Endodermal cell (in vitro differentiated cells): Measurements from ENCODE around the gene TMPRSS9. TPM values are rescaled to one million over a fixed set of nuclear protein-coding genes. Genes with fewer than 3 reads are reported as not detected.

Source experiments
- DNase-seq: peaks from one replicate; pipeline ENCODE4 v3.0.0-alpha.2; 2017
- H3K27ac ChIP-seq: 2 replicates; pipeline ENCODE4 v1.5.1; 2013; ENCODE audit warnings: mild to moderate bottlenecking, low read depth, low read length, moderate library complexity
- H3K27me3 ChIP-seq: 2 replicates; pipeline ENCODE4 v1.6.1; 2013; ENCODE audit warnings: mild to moderate bottlenecking, low read length, moderate library complexity; ENCODE audit not compliant: insufficient read depth, control insufficient read depth, poor library complexity, severe bottlenecking
- H3K36me3 ChIP-seq: 2 replicates; pipeline ENCODE4 v1.7.0; 2013; ENCODE audit warnings: mild to moderate bottlenecking, low read length, moderate library complexity; ENCODE audit not compliant: control insufficient read depth, insufficient read depth
- H3K4me1 ChIP-seq: one replicate; pipeline ENCODE4 v1.7.0; 2013; ENCODE audit warnings: low read length; ENCODE audit not compliant: control insufficient read depth, insufficient read depth
- H3K4me3 ChIP-seq: 2 replicates; pipeline ENCODE4 v1.5.1; 2013; ENCODE audit warnings: mild to moderate bottlenecking, low read length, moderate library complexity
- H3K9ac ChIP-seq: 2 replicates; pipeline ENCODE4 v1.6.1; 2013; ENCODE audit warnings: mild to moderate bottlenecking, low read length, moderate library complexity; ENCODE audit not compliant: poor library complexity, severe bottlenecking; ENCODE audit errors: extremely low read depth
- H3K9me3 ChIP-seq: 2 replicates; pipeline ENCODE4 v1.6.1; 2013; ENCODE audit warnings: mild to moderate bottlenecking, low read length, moderate library complexity; ENCODE audit not compliant: control insufficient read depth
- H3K27ac Mint-ChIP-seq: 2 replicates; pipeline ENCODE4 v1.8.0; 2020; ENCODE audit warnings: mixed read lengths
- H3K27me3 Mint-ChIP-seq: 2 replicates; pipeline ENCODE4 v1.8.0; 2021; ENCODE audit warnings: mild to moderate bottlenecking, mixed read lengths; ENCODE audit not compliant: insufficient read depth
- H3K36me3 Mint-ChIP-seq: 2 replicates; pipeline ENCODE4 v1.8.0; 2020; ENCODE audit warnings: low read depth, mixed read lengths
- H3K4me1 Mint-ChIP-seq: 2 replicates; pipeline ENCODE4 v1.8.0; 2020; ENCODE audit warnings: mixed read lengths
- H3K4me3 Mint-ChIP-seq: 2 replicates; pipeline ENCODE4 v1.8.0; 2020; ENCODE audit warnings: mild to moderate bottlenecking, moderate library complexity, mixed read lengths
- H3K9me3 Mint-ChIP-seq: 2 replicates; pipeline ENCODE4 v1.8.0; 2020; ENCODE audit warnings: mild to moderate bottlenecking, mixed read lengths
- CTCF ChIP-seq: fragments of 200-600 bp; sonication (generic); conservative IDR thresholded peaks from 2 replicates; pipeline ENCODE4 v1.5.0; 2021; ENCODE audit warnings: antibody characterized with exemption, mild to moderate bottlenecking
- WGBS, 2 experiments: methylation state at CpG; one replicate each; pipeline versions ENCODE4 v1.1.5 to v1.1.7; 2013; ENCODE audit warnings: missing lambda C conversion rate in 2 of 2, mixed read lengths in 1 of 2; ENCODE audit not compliant: insufficient coverage in 1 of 2, insufficient read length in 1 of 2; 5-methylcytosine and 5-hydroxymethylcytosine counted together
- total RNA-seq, 2 donors: library from RNA; stranded (reverse); fragmentation: NEBNext Ultra II Directional in 1 of 2; extraction: Animal tissue kit (Norgen Biotek cat#: 25700) in 1 of 2; gene quantifications; 2 replicates in 1 of 2; 3 replicates in 1 of 2; pipeline ENCODE4 v1.2.1, GENCODE V29; 2021

Gene TMPRSS9
- total RNA-seq, 2 donors from 2014 or later: 0.73 to 1.2 TPM

GRCh38 chr19:2360833-2361232, 768 bp downstream of the TMPRSS9 start:
- H3K9me3 Mint-ChIP-seq: no peaks in the 10 kb centered on the region
- H3K36me3 Mint-ChIP-seq: no peaks in the 10 kb centered on the region
- H3K4me3 Mint-ChIP-seq: no peak overlapping the region
- Histone ChIP-seq H3K36me3 (no peaks in the 10 kb centered on the region), H3K27me3 (peaks cover 24% of the 10 kb centered on the region), H3K27ac (no peak overlapping the region), H3K9ac (no peak overlapping the region), H3K4me3 (no peak overlapping the region), H3K4me1 (no peaks in the 10 kb centered on the region), H3K9me3 (no peaks in the 10 kb centered on the region)
- WGBS, 2 experiments: 80 to 90% methylated on average over 1 to 9 of the region's 11 CpGs
- peaks cover 15% of the 10 kb centered on the region for H3K27me3 Mint-ChIP-seq
- no peak for TF ChIP-seq CTCF
- H3K4me1 Mint-ChIP-seq: no peaks in the 10 kb centered on the region
- H3K27ac Mint-ChIP-seq: no peak overlapping the region
- DNase-seq: no peak

DNA sequence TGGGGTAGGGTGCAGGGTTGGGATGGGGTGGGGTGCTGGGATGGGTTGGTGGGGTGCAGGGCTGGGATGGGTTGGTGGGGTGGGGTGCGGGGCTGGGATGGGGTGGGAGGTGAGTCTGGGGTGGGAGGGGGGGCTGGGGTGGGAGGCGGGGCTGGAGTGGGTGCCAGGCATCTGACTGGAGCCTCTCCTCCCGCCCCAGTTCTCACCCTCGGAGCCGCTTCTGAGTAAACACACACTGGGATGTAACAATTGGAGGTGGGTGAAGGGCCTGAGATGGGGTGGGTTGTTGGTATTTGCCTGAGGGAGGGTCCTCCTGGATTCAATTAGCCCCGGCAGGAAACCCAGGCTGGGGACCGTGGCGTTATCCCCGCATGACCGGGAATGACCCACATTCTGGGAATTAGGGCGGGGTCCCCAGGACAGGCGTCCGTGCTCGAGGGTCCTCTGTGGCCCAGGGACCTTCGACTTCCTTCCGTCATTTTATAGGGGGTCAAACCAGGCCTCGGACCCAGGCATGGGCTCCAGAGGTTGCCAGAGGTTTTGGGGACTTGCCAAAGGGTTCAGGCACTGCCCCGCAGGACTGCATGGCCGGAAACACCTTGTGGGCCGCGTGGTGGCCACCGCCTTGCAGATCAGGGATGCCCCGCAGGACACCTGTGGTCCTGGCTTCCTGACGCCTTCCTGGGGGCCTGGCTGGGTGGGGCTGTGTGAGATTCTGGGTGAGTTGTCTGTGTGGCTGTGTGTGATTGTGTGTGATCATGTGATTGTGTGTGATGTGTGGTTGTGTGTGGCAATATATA, 1.4 kb downstream of the TMPRSS9 start:
- TF ChIP-seq CTCF: no peak

GRCh38 chr19:2362046-2362969, 2.2 kb downstream of the TMPRSS9 start:
- H3K36me3 Mint-ChIP-seq: no peaks in the 10 kb centered on the region
- H3K27me3 ChIP-seq: peaks cover 24% of the 10 kb centered on the region
- H3K27ac Mint-ChIP-seq: no peak overlapping the region
- DNase-seq: no peak
- H3K9ac ChIP-seq: no peak overlapping the region
- no peaks in the 10 kb centered on the region for H3K4me1 ChIP-seq
- H3K27ac ChIP-seq: no peak overlapping the region
- WGBS, 2 experiments: 93 to 99% methylated on average over 10 to 11 of the region's 11 CpGs
- no peaks in the 10 kb centered on the region for H3K36me3 ChIP-seq
- TF ChIP-seq CTCF: no peak
- peaks cover 15% of the 10 kb centered on the region for H3K27me3 Mint-ChIP-seq
- H3K4me3 ChIP-seq: no peak overlapping the region
- H3K9me3 Mint-ChIP-seq: no peaks in the 10 kb centered on the region
- H3K4me1 Mint-ChIP-seq: no peaks in the 10 kb centered on the region
- no peak overlapping the region for H3K4me3 Mint-ChIP-seq
- H3K9me3 ChIP-seq: no peaks in the 10 kb centered on the region

More for the DNA sequence above, 1.4 kb downstream of the TMPRSS9 start:
- Mint-ChIP-seq H3K27ac (no peak overlapping the region), H3K27me3 (peaks cover 15% of the 10 kb centered on the region), H3K9me3 (no peaks in the 10 kb centered on the region), H3K4me1 (no peaks in the 10 kb centered on the region), H3K36me3 (no peaks in the 10 kb centered on the region), H3K4me3 (no peak overlapping the region)
- DNase-seq: no peak
- no peaks in the 10 kb centered on the region for H3K9me3 ChIP-seq
- no peak overlapping the region for H3K4me3 ChIP-seq
- 73 to 84% methylated on average over 15 to 22 of the region's 24 CpGs for WGBS, 2 experiments
- peaks cover 24% of the 10 kb centered on the region for H3K27me3 ChIP-seq
- no peaks in the 10 kb centered on the region for H3K4me1 ChIP-seq
- no peak overlapping the region for H3K27ac ChIP-seq
- H3K36me3 ChIP-seq: no peaks in the 10 kb centered on the region
- H3K9ac ChIP-seq: no peak overlapping the region
